ENCODE results near the gene MYO1E.
"Not testable (repeated sequence)": the region's sequence is repeated elsewhere in the genome, so short reads cannot be mapped to it uniquely, and the experiment has no call there.

- TF ChIP-seq CTCF, EP300, POLR2AphosphoS5 (IDR thresholded peaks at IDR 0.05): not testable (repeated sequence)
These were observed 28.6 kb upstream of the MYO1E start for GRCh38 chr15:59401051-59401823.

Measured in gastroesophageal sphincter (tissue), 3 donors.